ENCODE measurements around the gene ATP11B.

ATP11B gene

DNA sequence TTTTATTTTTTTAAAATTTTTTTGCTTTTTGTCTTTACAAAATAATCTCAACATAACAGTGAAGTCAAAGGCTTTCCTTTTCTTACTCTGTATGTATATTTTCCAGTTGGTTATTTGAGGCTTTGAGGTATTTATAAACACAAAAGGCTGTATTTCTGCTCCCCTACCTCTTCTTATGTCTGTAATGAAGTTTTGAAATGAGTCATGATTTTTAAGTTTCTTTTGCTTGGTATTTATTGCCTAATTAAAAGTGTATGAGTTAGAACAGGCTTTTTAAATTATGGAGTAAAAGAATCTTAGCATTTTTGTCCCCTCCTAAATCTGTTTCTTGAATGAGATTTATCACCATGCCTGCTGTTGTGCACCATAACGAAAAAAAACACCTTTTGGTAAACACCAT, 121.0 kb downstream of the ATP11B start:
- DNase-seq: no peak

DNA sequence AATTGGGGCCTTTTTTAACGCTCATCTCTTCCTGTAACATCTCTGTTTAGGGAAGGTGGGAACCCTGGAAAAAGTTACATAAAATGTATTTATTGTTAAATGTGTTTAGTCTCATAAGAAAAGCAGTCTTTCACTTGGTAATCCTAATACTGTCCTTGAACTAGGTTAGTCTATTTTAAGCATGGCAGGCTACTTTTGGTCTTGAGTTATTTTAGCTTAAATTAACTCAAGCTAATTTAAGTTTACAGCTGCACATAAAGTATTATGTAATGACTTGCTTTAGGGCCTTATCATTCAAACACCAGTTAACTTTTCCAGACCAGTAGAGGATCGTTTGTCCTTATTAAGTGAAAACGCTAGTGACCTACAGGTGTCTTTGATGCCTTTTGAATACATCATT, 123.8 kb downstream of the ATP11B start:
- DNase-seq: no peak

DNA sequence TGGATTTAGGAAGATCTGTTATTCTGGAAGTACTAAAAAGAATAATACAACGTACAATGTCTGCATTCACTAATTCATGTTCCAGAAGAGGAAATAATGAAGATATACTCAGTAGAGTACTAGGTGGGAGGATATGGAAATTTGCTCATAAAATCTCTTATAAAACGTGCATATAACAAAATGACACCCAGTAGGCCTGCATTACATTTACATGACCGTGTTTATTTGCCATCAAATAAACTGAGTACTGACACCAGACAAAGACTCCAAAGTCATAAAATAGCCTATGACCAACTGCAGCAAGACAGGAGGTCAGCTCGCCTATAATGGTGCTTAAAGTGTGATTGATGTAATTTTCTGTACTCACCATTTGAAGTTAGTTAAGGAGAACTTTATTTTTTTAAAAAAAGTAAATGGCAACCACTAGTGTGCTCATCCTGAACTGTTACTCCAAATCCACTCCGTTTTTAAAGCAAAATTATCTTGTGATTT, 126.6 kb downstream of the ATP11B start:
- no peak for DNase-seq

DNA sequence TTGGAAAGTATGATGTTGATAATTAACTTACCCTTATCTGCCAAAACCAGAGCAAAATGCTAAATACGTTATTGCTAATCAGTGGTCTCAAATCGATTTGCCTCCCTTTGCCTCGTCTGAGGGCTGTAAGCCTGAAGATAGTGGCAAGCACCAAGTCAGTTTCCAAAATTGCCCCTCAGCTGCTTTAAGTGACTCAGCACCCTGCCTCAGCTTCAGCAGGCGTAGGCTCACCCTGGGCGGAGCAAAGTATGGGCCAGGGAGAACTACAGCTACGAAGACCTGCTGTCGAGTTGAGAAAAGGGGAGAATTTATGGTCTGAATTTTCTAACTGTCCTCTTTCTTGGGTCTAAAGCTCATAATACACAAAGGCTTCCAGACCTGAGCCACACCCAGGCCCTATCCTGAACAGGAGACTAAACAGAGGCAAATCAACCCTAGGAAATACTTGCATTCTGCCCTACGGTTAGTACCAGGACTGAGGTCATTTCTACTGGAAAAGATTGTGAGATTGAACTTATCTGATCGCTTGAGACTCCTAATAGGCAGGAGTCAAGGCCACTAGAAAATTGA, 127.3 kb downstream of the ATP11B start:
- no peak for DNase-seq

DNA sequence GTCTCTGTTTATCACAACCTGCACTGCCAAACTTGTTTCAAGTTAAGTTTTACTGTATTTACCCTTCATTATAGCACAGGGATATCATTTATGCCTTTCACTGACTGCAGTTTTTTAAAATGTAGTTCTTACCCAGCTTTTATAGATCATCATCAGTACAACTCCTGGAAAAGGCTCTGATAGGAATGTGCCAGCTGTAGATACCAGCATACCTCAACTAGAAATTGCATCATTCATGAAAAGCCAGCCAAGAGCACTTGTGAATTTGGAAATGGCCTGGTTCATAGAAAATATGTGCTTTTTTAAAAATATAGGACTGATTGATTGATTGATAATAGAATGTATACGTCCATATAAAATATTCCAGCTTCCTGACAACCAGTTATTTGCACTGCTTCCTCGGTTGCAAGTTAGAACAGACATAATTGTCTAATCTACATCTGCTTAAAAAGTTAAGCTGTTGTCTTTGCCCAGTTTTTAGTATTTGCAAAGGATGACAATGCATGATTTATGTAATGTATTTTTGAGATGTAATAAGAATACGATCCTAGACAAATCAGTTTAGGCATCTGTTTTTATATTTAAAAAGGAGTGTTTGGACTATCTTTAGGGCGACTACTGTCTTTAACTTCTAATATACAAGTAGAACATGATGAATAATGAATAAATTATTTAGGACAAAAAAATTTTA, 128.5 kb downstream of the ATP11B start:
- no peak for DNase-seq

DNA sequence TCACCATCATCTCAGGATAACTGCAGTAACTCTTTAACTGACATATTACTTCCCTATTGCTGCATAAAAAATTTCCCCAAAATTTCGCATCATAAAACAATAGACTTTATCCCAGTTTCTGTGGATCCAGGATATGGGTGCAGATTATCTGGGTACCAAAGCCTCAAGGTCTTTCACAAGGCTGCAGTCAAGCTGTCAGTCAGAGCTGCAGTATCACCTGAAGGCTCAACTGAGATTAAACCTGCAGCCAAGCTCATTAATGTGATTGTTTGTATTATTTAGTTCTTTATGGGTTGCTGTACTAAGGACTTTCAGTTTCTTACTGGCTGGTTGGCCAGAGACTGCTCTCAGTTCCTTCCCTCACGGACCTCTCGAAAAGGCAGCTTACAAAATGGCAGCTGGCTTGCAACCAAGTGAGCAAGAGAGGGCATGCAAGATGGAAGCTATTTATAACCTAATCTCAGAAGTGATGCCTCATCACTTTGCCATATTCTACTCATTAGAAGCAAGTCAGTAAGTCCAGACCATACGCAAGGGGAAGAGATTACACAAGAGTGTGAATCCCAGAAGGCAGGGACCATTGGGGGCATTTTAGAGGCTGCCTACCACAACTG, 132.1 kb downstream of the ATP11B start:
- DNase-seq: no peak

DNA sequence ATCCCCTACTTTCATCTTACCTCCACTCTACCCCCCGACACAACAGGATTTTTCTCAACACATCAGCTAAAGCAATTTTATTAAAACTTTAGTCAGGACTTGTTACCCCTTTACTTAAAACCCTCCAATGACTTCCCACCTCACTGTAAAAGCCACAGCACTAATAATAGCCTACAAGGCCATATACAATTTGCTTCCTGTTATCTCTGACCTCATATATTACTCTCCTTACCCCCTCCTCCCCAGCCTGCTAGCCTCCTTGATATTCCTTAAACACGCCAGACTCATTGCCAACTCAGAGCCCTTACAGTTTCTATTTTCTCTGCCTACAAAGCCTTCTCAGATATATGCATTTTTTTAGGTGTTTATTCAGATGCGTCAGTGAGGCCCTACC, 132.6 kb downstream of the ATP11B start:
- no peak for DNase-seq

DNA sequence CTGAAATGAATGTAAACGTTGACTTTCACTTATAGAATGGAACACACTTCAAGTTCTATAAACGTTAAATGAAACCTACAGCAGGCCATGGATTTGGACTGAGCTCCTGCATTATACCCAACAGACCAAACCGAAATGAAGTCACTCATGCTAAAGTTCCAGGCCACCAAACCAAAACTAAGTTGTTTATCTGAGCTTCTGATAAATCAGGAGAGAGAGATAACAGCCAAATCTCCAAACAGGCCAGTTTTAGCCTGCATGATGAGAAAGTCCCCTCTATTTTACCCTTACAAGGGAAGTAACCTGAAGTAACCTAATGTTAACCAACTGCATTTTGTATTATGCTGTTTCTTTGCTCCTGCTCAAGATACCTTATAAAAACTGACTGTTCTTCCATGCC, 142.5 kb downstream of the ATP11B start:
- DNase-seq: no peak

DNA sequence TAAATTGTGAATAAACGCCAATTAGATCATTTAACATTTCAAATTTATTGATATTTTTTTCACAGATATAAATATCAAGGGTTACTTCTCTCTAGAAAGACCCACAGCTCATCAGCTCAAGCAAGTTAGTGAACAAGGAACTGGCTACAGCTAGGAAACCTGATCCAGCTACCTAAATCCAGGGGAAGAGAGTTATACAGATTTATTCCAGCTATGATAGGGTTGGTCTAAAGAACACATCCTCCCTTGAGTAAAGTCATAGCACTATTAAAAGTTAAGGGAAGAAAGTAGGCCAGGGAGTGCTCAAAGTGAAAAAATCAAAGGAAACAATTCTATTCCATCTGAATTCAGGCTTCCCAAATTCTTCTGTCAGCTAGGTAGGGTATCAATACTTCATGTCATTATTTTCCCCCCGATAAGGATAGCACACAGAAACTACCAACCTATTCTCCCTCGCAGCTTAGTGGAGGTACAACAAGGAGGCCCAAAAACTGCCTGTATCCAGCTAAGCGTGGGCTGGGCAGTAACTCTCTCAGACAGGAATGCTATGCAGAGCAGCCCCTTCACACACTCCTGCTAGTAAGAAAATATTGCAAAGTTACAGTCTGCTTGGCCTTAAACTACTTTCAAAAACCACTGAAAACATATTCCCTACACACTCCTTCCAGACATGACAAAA, 143.1 kb downstream of the ATP11B start:
- no peak for DNase-seq

DNA sequence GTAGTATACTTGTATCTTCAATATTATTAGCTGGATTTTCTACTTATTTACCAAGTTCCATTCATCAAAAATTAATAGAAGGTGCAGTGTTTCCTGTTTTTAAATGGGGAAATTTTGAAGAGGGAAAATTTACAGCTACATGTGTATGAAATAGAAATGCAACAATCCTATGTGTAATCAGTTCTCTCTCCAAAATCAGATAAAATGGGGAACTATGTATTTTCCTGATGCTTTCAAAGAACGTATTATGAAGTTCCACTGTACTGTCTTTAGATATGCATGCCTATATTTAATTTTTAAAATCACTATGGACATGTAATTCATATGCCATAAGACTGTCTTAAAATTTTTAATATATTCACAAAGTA, 143.6 kb downstream of the ATP11B start:
- DNase-seq: no peak

DNA sequence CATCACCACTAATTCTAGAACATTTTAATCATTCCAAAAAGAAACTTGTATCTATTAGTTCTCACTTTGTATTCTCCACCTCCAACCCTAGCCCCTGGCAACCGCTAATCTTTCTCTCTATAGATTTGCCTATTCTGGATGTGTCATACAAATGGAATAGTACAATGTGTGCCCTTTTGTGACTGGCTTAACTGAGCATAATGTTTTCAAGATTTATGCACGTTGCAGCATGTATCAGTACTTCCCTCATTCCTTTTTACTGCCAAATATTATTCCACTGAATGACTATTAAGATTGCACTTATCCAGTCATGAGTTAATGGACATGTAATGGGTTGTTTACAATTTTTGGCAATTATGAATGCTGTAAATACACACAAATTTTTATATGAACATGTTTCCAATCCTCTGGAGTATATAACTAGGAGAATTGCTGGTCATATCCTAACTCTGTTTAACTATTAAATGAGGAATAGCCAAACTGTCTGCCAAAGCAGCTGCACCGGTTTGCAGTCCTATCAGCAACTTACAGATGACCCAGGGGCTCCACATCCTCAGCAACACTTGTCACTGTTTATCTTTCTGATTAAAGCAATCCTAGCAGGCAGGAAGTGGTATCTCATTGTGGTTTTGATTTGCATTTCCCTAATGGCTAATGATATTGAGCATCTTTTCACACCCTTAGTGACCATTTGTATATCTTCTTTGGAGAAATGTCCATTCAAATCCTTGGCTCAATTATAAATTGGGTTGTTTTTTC, 144.2 kb downstream of the ATP11B start:
- no peak for DNase-seq

DNA sequence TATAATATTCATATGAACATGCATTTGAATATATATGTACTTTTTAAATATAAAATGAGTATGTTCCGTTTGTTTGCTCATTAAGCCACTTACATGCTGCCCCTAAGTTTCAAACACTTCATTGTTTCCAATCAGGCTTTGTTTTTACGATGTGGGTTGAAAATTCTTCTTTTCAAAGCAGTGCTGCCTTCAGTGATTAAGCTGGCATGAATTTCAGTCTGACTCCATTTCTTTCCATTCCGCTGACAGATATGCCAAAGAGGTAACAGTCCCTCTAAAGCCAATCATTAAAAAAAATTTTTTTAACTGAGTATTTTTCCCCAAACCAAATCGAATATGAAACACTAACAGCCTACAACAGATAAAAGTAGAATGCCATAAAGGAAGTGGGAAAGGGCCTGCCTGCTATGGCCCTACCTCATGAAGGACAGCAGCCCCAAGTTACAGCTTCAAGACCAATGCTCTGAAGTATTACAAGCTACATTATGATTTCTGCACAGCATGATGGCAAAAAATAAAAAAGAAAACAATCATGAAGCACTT, 147.0 kb downstream of the ATP11B start:
- no peak for DNase-seq

DNA sequence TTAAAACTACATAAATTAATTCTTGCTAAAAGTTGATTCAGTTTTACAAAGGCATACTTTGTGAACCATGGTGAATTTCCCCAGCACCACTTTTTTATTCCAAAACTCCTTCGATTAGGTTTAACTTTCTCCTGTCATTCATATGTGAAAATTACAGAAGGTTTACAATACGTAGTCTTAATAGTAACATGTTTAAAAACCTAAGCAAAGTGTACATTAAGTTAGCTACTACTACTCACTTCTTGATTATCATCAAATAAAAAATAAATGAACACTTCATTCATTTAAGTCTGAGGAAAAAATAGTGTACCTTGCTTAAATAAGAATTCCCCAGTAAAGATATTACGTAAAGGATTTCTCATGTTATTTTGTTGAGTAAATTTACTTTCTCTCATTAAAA, 148.4 kb downstream of the ATP11B start:
- no peak for DNase-seq

DNA sequence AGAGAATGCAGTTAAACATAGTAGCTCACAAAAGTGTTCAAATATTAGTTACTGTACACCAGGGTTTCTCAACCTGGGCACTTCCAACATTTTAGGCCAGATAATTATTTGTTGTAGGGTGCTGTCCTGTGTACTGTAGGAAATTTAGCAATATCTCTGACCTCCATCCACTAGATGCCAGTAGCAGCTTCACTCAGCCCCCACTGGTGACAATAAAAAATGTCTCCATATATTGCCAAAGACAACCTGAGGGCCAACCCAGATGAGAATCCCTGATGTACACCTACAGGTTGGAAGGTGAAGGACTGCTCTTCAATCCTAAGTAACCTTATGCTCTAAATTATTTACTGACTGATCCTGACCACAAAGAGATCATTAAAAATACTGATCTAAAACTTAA, 154.6 kb downstream of the ATP11B start:
- DNase-seq: no peak

DNA sequence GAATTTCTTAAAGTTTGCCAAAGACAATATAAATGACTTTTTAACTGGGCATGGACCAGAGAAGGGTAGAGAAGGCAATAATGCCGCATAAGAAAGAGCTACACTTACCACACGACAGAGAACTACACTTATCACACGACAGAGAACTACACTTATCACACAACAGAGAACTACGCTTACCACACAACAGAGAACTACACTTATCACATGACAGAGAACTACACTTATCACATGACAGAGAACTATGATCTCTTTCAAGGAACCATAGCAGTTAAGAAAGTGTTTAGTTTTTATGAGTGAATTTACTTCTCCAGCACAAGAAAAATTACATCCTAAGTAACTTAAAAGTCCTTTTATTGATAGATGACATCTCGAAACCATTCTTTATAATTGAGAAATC, 155.0 kb downstream of the ATP11B start:
- DNase-seq: no peak

DNA sequence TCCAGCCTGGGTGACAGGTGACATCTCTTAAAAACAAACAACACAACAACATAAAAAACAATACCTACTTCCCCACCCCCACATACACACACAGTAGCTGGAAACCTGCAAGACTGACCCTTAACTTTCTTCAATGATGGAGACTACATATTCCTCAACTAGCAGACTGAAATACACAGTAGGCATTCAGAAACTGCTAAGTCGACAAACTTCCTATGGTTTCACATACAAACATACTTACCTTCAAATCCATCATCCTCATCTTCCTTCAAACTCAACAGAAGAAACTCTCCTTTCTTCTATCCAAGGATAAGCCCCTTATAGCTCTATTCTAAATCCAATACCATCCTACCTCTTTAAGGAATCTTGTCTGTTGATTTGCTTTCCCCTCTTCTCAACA, 156.4 kb downstream of the ATP11B start:
- DNase-seq: no peak

DNA sequence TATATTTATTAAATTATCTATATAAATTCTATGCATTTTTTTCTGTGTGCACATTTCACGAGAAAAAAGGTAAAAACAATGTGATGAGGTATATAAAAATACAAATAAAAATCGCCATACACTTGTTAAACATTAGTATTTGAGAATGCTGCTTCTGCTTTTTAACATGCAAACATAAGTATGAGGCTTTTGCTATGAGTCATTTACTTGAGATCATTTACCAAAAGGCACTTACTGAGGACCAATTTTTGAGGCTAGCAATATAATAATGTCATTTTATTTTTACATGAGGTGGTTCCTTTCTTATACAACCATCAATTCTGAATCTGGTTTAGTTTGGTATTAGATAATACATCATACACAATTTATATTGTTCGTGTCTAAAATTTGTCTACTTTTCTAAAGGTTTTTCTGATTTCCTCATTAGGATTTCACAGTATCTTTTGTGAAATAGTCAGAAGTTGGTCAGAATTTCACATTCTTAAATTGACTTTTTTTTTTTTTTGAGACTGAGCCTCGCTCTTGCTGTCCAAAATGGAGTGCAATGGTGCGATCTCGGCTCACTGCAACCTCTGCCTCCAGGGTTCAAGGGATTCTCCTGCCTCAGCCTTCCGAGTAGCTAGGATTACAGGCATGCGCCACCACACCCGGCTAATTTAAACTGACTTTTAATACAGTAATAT, 161.4 kb downstream of the ATP11B start:
- DNase-seq: no peak

DNA sequence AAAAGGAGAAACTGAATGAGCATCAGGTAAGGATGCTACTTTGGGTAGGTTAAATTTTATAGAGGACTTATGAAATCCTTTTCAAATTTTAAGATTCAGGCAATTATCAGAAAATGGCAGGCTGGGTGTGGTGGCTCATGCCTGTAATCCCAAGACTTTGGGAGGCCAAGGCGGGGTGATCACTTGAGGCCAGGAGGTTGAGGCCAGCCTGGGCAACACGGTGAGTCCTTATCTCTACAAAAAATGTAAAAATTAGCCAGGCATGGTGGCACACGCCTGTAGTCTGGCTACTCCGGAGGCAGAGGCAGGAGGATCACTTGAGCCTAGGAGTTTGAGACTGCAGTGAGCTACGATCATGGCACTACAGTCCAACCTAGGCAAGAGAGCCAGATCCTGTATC, 163.9 kb downstream of the ATP11B start:
- DNase-seq: no peak

DNA sequence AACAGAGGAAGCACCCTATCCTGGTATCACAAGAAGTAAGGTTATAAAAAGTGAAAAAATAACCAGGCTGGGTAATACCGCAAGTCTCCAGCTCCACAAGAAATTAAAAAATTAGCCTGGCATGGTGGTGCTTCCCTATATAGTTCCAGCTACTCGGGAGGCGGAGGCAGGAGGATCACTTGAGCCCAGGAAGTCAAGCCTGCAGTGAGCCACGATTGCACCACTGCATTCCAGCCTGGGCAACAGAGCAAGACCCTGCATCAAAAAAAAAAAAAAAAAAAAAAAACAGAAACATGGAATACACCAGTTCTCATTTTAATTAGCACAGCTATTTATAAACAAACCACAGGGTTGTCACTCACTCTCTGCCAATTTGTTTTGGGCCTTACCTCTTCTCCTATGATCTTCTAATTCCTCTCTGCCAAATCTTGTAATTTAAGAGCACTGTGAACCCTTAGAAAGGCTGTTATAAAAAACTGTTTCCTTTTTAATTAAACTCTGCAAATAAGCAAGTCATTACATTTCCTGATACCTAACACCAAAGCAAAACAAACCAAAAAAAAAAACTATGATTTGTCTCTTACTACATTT, 164.5 kb downstream of the ATP11B start:
- no peak for DNase-seq

DNA sequence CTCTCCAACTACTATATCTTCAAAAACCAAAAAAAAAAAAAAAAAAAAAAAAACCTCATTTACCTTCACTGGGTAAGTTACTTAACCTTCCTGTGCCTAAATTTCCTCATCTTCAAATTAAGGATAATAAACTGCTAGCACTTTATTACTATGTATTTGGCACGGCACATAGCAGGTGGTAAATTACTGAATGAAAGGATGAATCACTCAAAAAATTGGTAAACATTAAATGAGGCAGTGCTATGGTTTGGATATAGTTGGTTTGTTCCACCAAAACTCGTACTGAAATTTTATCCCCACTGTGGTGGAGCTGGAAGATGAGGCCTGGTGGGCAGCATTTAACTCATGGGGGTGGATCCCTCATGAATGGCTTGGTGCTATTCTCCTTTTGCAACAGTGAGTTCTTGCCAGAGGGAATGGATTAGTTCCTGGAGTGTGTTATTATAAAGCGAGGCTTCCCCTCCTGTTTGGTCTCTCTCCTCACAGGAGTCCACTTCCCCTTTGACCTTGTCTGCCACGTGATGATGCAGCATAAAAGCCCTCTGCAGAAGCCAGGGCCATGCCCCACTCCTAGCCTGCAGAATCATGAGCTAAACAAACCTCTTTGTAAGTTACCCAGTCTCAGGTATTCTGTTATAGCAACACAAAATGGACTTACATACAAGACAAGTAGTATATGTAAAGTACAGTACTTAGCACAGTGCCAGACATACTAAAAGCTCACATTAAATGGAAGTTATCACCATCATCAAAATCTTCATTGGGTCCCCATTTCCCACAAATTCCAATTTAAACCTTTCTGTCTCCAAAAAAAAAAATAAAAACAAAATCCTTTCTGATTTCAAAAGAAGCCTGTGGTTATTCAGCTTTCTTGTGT, 166.4 kb downstream of the ATP11B start:
- no peak for DNase-seq

DNA sequence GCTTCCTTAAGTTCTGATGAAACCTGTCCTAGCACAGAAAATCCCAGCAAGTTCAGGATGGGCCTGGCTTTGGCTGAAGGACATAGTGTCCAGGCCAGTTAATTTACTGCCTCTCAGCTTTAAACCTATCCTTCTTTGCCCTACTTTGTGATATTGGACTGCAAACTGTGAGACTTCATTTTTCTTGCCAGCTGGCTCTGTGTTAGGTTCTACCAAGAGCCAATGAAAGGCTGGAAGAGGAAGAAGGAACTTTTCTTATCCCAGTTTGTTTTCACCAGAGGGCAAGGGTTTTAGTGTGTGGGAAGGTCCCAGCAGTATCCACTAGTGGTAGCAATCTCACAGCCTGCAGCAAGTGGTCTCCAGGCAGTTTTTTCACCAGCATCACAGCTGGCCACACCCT, 168.9 kb downstream of the ATP11B start:
- DNase-seq: no peak
